Left colon (tissue), 2 donors: ENCODE measurements around the gene WIF1. TPM values are rescaled to one million over a fixed set of nuclear protein-coding genes. Genes with fewer than 3 reads are reported as not detected.

ENCODE experiments used
- ATAC-seq: fragments of 200-7000 bp; cut with Tn5 transposase; one replicate; pipeline ENCODE4 v1.9.1; 2020; ENCODE audit warnings: mild to moderate bottlenecking, moderate library complexity
- DNase-seq, 2 donors: peaks; one replicate each; pipeline ENCODE4 v3.0.0-alpha.2; 2020
- intact Hi-C, 2 donors: fragments of 100-400 bp; cut with DNase I in 1 of 2; cut with micrococcal nuclease in 1 of 2; formaldehyde crosslinking; loops; one replicate each; pipeline versions ENCODE4 v1.11.2 to v1.14.0; 2022; cut with DNase I, micrococcal nuclease
- total RNA-seq, 2 donors: library from RNA; stranded (reverse); fragmentation: NEBNext Ultra II Directional; extraction: Animal tissue kit (Norgen Biotek cat#: 25700); gene quantifications; one replicate each; pipeline ENCODE4 v1.2.1, GENCODE V29; 2021
- donor health status: DM: no; HTN: no; CAD: no.
- donor health status: DM: yes; HTN: yes; CAD: no.

WIF1 gene
- total RNA-seq, 2 donors from 2014 or later, result 0.25 to 0.55 TPM

DNA sequence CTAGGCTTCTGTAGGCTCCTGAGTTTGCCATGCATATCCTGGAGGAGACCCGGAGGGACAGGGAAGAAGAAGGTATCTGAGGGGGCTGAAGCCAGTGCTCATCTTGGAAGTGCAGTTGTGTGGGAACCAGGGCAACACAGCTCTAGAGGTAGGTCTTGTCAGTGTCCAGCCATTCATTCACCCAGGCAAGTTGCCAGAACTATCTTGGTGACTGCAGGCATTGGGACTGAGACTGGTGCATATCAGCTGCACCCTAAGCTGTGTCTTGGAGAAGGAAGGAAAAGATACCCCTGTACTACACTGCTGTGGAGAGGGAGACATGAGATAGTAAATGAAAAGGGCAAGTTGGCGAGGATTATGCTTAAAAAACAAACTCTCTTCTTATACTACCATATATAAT lies 4.9 kb upstream of the WIF1 start:
- intact Hi-C loops, result loop anchor here in 1 of 2 donors (10.0 kb wide), 1 partner anchor 231 kb away; no protein-coding TSS in a partner anchor

DNA sequence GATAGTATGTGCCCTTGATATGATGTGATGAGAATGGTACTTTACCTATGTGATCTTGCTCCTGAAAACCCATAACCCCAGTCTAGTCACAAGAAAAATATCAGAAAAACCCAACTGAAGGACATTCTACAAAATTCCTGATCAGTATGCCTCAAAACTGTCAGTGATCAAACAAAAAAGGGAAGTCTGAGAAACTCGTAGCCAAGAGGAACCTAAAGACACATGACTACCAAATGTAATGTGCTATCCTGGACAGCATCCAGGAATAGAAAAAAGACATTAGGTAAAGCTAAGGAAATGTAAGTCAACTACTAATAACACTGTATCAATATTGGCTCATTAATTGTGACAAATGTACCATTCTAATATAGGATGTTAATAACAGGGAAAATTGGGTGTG lies 4.1 kb upstream of the WIF1 start:
- intact Hi-C loops, result loop anchor here in 1 of 2 donors (10.0 kb wide), 1 partner anchor 230 kb away; no protein-coding TSS in a partner anchor
- no peak for DNase-seq

More for the DNA sequence above, 4.9 kb upstream of the WIF1 start:
- ATAC-seq, result no peak
- DNase-seq, result no peak

DNA sequence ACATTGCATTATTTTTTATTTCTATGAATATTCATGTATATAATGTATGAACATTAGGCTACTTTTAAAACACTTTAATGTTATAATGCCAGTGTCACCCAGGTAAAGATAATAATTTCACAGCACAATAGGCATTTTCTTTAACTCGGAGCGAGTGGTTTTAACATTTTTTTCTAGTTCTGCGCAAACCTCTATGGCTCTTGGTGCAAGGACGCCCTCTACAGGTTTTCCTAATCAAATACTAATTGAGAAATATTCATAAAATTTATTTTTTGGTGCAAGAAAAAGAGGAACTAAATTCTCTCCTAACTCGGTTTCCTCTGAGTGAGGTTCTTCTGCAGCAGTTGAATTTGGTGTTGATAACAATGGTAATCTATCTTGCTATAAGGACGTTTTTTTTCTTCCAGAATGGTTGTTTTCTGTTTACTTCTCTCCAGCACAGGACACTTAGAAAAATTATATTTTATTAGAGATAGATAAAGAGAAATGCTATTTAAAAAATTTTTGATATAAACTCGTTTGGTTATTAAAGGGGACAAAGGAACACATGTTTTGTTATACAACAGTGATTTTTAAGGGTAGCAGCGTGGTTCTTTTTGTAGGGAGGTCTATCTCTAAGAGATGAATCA lies 2.4 kb upstream of the WIF1 start:
- no peak for DNase-seq
- intact Hi-C loops, result loop anchor here in 1 of 2 donors (10.0 kb wide), 1 partner anchor 229 kb away; no protein-coding TSS in a partner anchor

More for the DNA sequence above, 4.1 kb upstream of the WIF1 start:
- no peak for ATAC-seq

GRCh38 chr12:65122703-65123102 lies 1.6 kb upstream of the WIF1 start:
- intact Hi-C loops, result loop anchor here in 1 of 2 donors (10.0 kb wide), 1 partner anchor 228 kb away; no protein-coding TSS in a partner anchor
- ATAC-seq (peak; percentile 48), DNase-seq (peak in 1 of 2 donors; percentile 6)

More for the DNA sequence above, 2.4 kb upstream of the WIF1 start:
- ATAC-seq, result no peak

- DNase-seq (no peak), ATAC-seq (no peak)
- intact Hi-C loops, result loop anchor here in 1 of 2 donors (10.0 kb wide), 1 partner anchor 227 kb away; no protein-coding TSS in a partner anchor
Observed at GRCh38 chr12:65121956-65122469, 908 bp upstream of the WIF1 start.

GRCh38 chr12:65119063-65119462 lies 2.0 kb downstream of the WIF1 start:
- no peak for DNase-seq
- no peak for ATAC-seq
- intact Hi-C loops, result no loop called here

DNA sequence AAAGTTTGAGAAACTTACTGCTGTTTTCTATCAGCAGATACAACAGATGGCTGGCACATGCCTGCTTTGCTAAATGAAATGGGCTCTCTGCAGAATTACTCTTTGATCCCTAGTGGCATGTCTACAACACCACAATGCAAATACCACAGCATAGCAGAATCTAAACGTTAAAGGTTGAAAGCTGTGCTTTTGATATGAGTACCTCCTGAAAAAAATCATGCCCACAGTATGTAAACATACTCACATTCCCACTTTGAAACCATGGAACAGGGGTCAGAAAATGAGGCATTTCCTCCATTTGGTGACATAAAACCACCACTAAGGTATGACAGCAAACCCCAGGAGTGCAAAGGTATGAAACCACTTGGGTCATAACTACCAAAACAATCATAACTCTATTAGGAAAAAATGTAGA lies 7.5 kb downstream of the WIF1 start:
- no peak for ATAC-seq
- intact Hi-C loops, result no loop called here
- no peak for DNase-seq

DNA sequence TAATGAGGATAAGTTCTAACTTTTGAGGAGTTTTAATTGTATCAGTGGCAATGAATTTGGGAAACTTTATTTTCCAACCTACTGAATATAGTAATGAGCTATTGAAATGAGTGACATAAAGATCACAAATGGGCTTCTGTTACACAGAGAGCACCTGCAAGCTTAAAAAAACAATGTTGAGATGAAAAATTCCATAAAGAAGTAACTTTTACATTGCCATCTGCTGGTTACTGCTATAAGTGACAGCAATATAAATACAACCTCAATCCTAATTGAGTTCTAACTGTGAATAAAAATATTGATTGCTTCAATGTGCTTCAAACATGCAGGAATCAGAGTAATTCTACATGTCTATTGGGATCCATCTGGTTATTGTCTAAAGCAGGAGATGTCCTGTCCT lies 14.2 kb downstream of the WIF1 start:
- ATAC-seq (no peak), DNase-seq (no peak)
- intact Hi-C loops, result no loop called here

GRCh38 chr12:65100140-65100539 lies 21.0 kb downstream of the WIF1 start:
- intact Hi-C loops, result no loop called here
- no peak for DNase-seq
- no peak for ATAC-seq

GRCh38 chr12:65099182-65099581 lies 21.9 kb downstream of the WIF1 start:
- intact Hi-C loops, result no loop called here
- DNase-seq (no peak), ATAC-seq (no peak)

DNA sequence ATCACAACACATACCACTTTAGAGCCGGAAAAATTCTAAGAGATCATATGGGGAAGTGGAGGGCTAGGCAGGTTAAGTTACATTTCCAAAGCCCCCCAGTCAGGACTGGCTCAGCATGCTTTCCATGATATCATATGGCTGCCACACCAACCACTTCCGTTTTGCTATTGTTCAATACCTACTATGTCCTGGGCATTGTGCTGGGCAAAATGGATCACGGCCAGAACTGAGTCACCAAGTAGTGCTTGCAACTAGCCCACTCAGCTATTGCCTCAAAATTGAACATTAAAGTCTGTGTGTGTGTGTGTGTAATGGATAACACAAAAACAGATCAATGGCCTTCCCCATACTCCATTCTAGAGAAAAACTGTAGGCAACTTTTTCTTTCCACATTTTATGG lies 22.7 kb downstream of the WIF1 start:
- no peak for DNase-seq
- no peak for ATAC-seq
- intact Hi-C loops, result no loop called here

DNA sequence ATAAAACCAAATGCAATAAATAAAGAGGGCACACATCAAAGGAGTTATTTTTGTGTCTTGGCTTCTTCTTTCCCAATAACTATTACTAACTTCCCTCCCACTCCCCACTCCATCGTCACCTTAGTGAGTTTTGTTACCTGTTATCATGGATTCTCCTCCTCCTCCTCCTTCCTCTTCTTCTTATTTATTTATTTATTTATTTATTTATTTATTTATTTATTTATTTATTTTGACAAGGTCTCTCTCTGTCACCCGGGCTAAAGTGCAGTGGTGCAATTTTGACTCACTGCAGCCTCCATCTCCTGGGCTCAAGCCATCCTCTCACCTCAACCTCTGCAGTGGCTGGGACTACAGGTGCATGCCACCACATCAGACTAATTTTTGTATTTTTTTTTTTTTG lies 26.4 kb downstream of the WIF1 start:
- ATAC-seq (no peak), DNase-seq (no peak)
- intact Hi-C loops, result no loop called here

- ATAC-seq, result no peak
- intact Hi-C loops, result no loop called here
Observed at GRCh38 chr12:65093606-65094005, 27.5 kb downstream of the WIF1 start.

DNA sequence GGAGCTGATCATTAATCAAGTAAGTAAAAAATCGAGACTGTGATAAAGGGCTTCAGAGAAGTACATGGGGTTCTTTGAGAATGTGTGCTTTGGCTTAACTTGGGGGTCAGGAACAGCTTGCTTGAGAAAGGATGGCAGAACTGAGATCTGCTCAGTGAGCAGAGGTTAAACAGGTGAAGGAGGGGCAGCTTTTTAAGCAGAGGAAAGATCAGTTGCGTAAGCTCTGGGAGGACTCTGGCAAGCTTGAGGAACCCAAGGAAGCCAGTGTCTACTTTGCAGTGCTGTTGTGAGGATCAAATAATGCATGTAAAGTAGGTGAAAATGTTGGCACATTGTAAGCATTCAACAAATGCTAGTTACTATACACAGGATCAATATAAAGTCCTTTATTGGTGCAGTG lies 30.6 kb downstream of the WIF1 start:
- intact Hi-C loops, result no loop called here
- ATAC-seq (no peak), DNase-seq (no peak)

More at GRCh38 chr12:65093606-65094005, 27.5 kb downstream of the WIF1 start:
- DNase-seq, result no peak

DNA sequence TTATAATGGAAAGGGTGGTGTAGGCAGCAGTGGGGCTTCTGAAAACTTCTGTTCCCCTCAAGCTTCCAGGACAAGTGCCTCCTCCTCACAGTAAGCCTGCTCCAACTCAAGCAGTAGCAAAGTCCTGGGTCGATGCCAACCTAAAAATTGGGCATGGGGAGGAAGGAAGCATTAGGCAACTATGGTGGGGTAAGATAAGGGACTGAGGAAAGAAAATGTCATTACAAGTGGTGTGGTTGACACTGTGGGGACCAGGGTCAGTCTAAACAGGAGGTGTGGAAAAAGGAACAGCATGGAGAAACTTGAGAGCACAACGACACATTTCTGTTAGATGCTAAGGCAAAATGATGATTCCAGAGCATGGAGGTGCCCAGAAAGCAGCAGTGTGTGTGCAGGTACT lies 34.9 kb downstream of the WIF1 start:
- intact Hi-C loops, result no loop called here
- no peak for DNase-seq
- ATAC-seq, result no peak

DNA sequence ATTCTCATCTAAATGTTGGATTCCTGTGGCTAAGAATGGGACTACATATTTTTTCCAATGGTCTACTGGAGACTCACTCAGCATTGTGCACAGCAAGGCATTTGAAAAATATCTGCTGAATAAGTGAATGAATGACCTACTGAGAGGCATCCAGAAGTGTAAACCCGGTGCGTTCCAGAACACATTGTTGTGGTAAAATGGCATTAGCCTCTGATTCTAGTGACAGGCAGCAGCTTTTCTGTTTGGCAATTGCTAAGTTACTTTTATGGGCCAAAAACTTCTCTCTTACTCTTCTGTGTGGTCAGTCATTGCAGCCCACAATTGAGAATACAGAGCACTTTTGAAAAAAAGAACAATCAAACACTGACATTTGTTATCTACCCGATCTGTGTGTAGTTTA lies 36.5 kb downstream of the WIF1 start:
- ATAC-seq (no peak), DNase-seq (no peak)
- intact Hi-C loops, result no loop called here

- intact Hi-C loops, result no loop called here
- DNase-seq (no peak), ATAC-seq (no peak)
Observed at GRCh38 chr12:65083581-65083980, 37.5 kb downstream of the WIF1 start.

- DNase-seq (no peak), ATAC-seq (no peak)
- intact Hi-C loops, result no loop called here
Observed at GRCh38 chr12:65082406-65082805, 38.7 kb downstream of the WIF1 start.

DNA sequence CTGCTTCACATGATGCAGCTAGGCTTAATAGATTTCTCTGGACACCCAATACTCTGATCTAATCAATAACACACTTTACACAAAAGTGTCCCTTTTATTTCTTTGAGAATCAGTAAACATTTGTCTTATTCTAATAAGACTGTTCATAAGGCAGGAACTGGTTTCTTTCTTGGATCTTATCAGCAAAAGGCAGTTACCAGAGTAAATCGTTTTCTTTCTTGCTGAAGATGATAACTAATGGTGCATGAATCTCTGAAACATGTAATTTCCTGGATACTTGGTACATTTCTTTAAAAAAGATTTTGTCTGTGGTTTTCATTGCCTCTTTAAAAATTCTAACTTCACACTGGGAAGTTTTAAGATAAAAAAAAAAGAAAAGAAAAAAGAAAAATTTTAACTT lies 39.6 kb downstream of the WIF1 start:
- intact Hi-C loops, result no loop called here
- DNase-seq (no peak), ATAC-seq (no peak)

DNA sequence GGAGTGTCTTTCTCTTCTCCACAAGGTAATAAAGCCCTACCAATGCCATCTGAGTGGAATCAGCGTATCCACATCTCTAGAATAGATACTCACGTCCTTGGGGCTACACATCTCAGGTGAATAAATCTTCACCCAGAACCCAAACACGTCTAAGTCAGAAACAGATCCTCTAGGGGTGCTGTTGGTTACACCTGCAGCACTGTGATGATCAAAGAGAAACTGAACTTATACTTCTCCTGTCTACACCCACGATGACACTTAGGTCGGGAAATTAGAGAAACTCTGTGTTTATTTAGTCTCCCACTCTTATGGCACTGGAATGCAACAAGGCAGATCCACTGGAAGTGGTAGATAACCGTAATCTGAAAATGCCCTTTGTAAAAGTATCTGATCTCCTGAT lies 46.2 kb downstream of the WIF1 start:
- DNase-seq (no peak), ATAC-seq (no peak)
- intact Hi-C loops, result no loop called here

DNA sequence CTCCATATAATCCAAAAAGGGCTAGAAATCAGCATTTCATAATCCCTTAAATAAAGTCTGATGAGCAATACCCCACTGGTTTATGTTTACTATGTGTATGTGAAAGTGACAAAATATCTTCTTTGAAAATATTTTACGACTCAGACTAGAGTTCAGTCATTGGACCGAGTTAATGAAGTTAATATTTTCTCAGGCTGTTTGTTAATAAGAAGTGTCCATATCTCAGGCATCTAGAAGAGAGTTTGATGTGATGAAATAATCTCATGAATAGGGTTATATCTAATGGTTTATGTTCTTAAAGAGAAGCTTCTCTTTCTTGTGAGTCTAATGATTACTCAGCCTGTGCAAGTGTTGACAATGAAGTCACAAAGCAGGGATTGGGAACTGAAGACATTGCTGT lies 51.8 kb downstream of the WIF1 start:
- intact Hi-C loops, result no loop called here
- ATAC-seq (no peak), DNase-seq (no peak)
